Nephron (organoid): ENCODE measurements around the gene AMN.

Source experiments
- H3K27ac Mint-ChIP-seq, 3 experiments: 2 replicates each; pipeline ENCODE4 v1.8.0; 2020; ENCODE audit warnings: mixed read lengths in 3 of 3, mild to moderate bottlenecking in 2 of 3, moderate library complexity in 1 of 3
- H3K27me3 Mint-ChIP-seq: 2 replicates; pipeline ENCODE4 v1.8.0; 2021; ENCODE audit warnings: low read depth, mild to moderate bottlenecking, moderate library complexity, mixed read lengths
- H3K36me3 Mint-ChIP-seq: 2 replicates; pipeline ENCODE4 v1.8.0; 2020; ENCODE audit warnings: low read depth, mixed read lengths
- H3K4me1 Mint-ChIP-seq: 2 replicates; pipeline ENCODE4 v1.8.0; 2020; ENCODE audit warnings: mixed read lengths
- H3K4me3 Mint-ChIP-seq, 3 experiments: 2 replicates each; pipeline ENCODE4 v1.8.0; 2020; ENCODE audit warnings: mild to moderate bottlenecking in 3 of 3, mixed read lengths in 3 of 3, moderate library complexity in 2 of 3
- H3K9me3 Mint-ChIP-seq: 2 replicates; pipeline ENCODE4 v1.8.0; 2020; ENCODE audit warnings: mixed read lengths
- CTCF ChIP-seq, 3 experiments: fragments of 200-600 bp; sonication (generic); IDR thresholded peaks; one replicate each; pipeline ENCODE4 v1.5.0; 2021; ENCODE audit warnings: antibody characterized with exemption in 3 of 3; ENCODE audit not compliant: unreplicated experiment in 3 of 3

AMN gene

GRCh38 chr14:102947321-102948103, 25.0 kb downstream of the AMN start:
- Mint-ChIP-seq H3K4me1 (peaks cover 20% of the 10 kb centered on the region), H3K36me3 (peaks cover 76% of the 10 kb centered on the region), H3K4me3 (no peak overlapping the region), H3K27ac (no peak overlapping the region), H3K9me3 (no peaks in the 10 kb centered on the region), H3K27me3 (no peaks in the 10 kb centered on the region)
- TF ChIP-seq CTCF (IDR thresholded peaks at IDR 0.05; ENCODE audit: unreplicated experiment in 3 of 3), result no peak

- no peaks in the 10 kb centered on the region for H3K27me3 Mint-ChIP-seq
- no peak overlapping the region for H3K4me3 Mint-ChIP-seq
- TF ChIP-seq CTCF (IDR thresholded peaks at IDR 0.05; ENCODE audit: unreplicated experiment in 3 of 3), result no peak
- peaks cover 80% of the 10 kb centered on the region for H3K36me3 Mint-ChIP-seq
- H3K4me1 Mint-ChIP-seq, result peaks cover 20% of the 10 kb centered on the region
- no peaks in the 10 kb centered on the region for H3K9me3 Mint-ChIP-seq
- no peak overlapping the region for H3K27ac Mint-ChIP-seq
These were observed 26.2 kb downstream of the AMN start for GRCh38 chr14:102948698-102949061.

- Mint-ChIP-seq H3K36me3 (peaks cover 78% of the 10 kb centered on the region), H3K27ac (no peak overlapping the region), H3K27me3 (no peaks in the 10 kb centered on the region), H3K9me3 (no peaks in the 10 kb centered on the region), H3K4me3 (no peak overlapping the region), H3K4me1 (peaks cover 20% of the 10 kb centered on the region)
- no peak for TF ChIP-seq CTCF (IDR thresholded peaks at IDR 0.05; ENCODE audit: unreplicated experiment in 3 of 3)
These were observed 26.8 kb downstream of the AMN start for GRCh38 chr14:102949062-102949800.

- no peak overlapping the region for H3K27ac Mint-ChIP-seq
- H3K36me3 Mint-ChIP-seq, result peaks cover 79% of the 10 kb centered on the region
- no peak for TF ChIP-seq CTCF (IDR thresholded peaks at IDR 0.05; ENCODE audit: unreplicated experiment in 3 of 3)
- no peak overlapping the region for H3K4me3 Mint-ChIP-seq
- H3K4me1 Mint-ChIP-seq, result peaks cover 20% of the 10 kb centered on the region
- H3K9me3 Mint-ChIP-seq, result no peaks in the 10 kb centered on the region
- no peaks in the 10 kb centered on the region for H3K27me3 Mint-ChIP-seq
These were observed 27.5 kb downstream of the AMN start for GRCh38 chr14:102949801-102950451.

GRCh38 chr14:102951034-102951433, 28.6 kb downstream of the AMN start:
- no peak overlapping the region for H3K27ac Mint-ChIP-seq
- no peak overlapping the region for H3K4me3 Mint-ChIP-seq
- H3K4me1 Mint-ChIP-seq, result peaks cover 10% of the 10 kb centered on the region
- H3K27me3 Mint-ChIP-seq, result no peaks in the 10 kb centered on the region
- peaks cover 79% of the 10 kb centered on the region for H3K36me3 Mint-ChIP-seq
- no peaks in the 10 kb centered on the region for H3K9me3 Mint-ChIP-seq
- no peak for TF ChIP-seq CTCF (IDR thresholded peaks at IDR 0.05; ENCODE audit: unreplicated experiment in 3 of 3)
